DMS53 (cell line): ENCODE data around the gene PLGRKT.
"Not testable (repeated sequence)": the region's sequence is repeated elsewhere in the genome, so short reads cannot be mapped to it uniquely, and the experiment has no call there.

Source experiments
- DNase-seq: peaks from one replicate; lab custom pipeline; 2025; lab: John Stamatoyannopoulos, UW

The PLGRKT gene

GRCh38 chr9:5450359-5451091 lies 12.8 kb upstream of the PLGRKT start, which contains the start of gene CD274:
Gene CD274 (plus strand): TSS chr9:5450542. CDS start chr9:5456114, 5,572 bp downstream.
- DNase-seq = peak; percentile 98

GRCh38 chr9:5449521-5450358 lies 12.0 kb upstream of the PLGRKT start:
- no peak for DNase-seq

GRCh38 chr9:5448461-5449435 lies 11.0 kb upstream of the PLGRKT start:
- no peak for DNase-seq

GRCh38 chr9:5448016-5448415 lies 10.3 kb upstream of the PLGRKT start:
- DNase-seq = no peak

- DNase-seq = no peak
These were observed 9.6 kb upstream of the PLGRKT start for GRCh38 chr9:5447337-5447736.

GRCh38 chr9:5446451-5447236 lies 8.9 kb upstream of the PLGRKT start:
- DNase-seq = no peak

- no peak for DNase-seq
These were observed 8.2 kb upstream of the PLGRKT start for GRCh38 chr9:5445886-5446285.

GRCh38 chr9:5445096-5445495 lies 7.4 kb upstream of the PLGRKT start:
- not testable (repeated sequence) for DNase-seq

- DNase-seq = no peak
These were observed 6.1 kb upstream of the PLGRKT start for GRCh38 chr9:5443850-5444249.

- peak; percentile 82 for DNase-seq
These were observed 4.8 kb upstream of the PLGRKT start for GRCh38 chr9:5442400-5443011.

- peak; percentile 4 for DNase-seq
These were observed 3.3 kb upstream of the PLGRKT start for GRCh38 chr9:5441043-5441442.

- DNase-seq = no peak
These were observed 2.7 kb upstream of the PLGRKT start for GRCh38 chr9:5440426-5440825.

- DNase-seq = peak; percentile 58
These were observed 807 bp upstream of the PLGRKT start for GRCh38 chr9:5438301-5439162.

GRCh38 chr9:5436441-5436840 lies 1.3 kb downstream of the PLGRKT start:
- DNase-seq = peak; percentile 29

- DNase-seq = peak; percentile 86
These were observed 1.8 kb downstream of the PLGRKT start for GRCh38 chr9:5435912-5436311.

GRCh38 chr9:5433841-5434810 lies 3.6 kb downstream of the PLGRKT start:
- not testable (repeated sequence) for DNase-seq

- DNase-seq = not testable (repeated sequence)
These were observed 4.4 kb downstream of the PLGRKT start for GRCh38 chr9:5433328-5433727.

- DNase-seq = not testable (repeated sequence)
These were observed 4.8 kb downstream of the PLGRKT start for GRCh38 chr9:5432890-5433289.
